HCT116 (cell line): ENCODE results near the gene PCP4. TPM values are rescaled to one million over a fixed set of nuclear protein-coding genes. Genes with fewer than 3 reads are reported as not detected.

Experiments
- ATAC-seq: fragments of 200-7000 bp; cut with Tn5 transposase; 2 replicates; pipeline ENCODE4 v1.9.1; 2020; ENCODE audit warnings: mild to moderate bottlenecking, moderate library complexity
- BruUV-seq: library from RNA; stranded (reverse); fragments of 400-500 nt; replicated peaks from 2 replicates; lab custom pipeline; 2021; lab: Mats Ljungman, UMichigan
- CTCF ChIA-PET: fragments of 300-600 bp; sonication (Branson Sonifier 250); formaldehyde crosslinking; loops from one replicate; lab custom pipeline; 2021; ENCODE audit warnings: antibody characterized with exemption; lab: Charles Lee
- POLR2A ChIA-PET: fragments of 300-600, 350-600 bp; sonication (Branson Sonifier 250); formaldehyde crosslinking; loops from one replicate; lab custom pipeline; 2021; ENCODE audit warnings: antibody characterized with exemption; lab: Charles Lee
- RAD21 ChIA-PET, 2 experiments: fragments of 300-600 bp; sonication (Branson Sonifier 250); formaldehyde crosslinking; loops; one replicate each; lab custom pipeline; 2023; ENCODE audit warnings: low total read pairs in 2 of 2; ENCODE audit not compliant: uncharacterized antibody in 2 of 2, unreplicated experiment in 2 of 2, low non-redundant PET in 1 of 2; lab: Charles Lee
- DNase-seq: peaks from one replicate; pipeline ENCODE4 v3.0.0-alpha.2; 2010; ENCODE audit warnings: low read depth, low spot score
- H2AFZ ChIP-seq: fragments of 200-600 bp; shearing (Covaris generic), sonication (generic); 2 replicates; pipeline ENCODE4 v1.6.1; 2017; ENCODE audit warnings: low read depth, mixed run types, mixed read lengths, antibody characterized with exemption, low read length; ENCODE audit not compliant: poor library complexity, severe bottlenecking
- H3K27ac ChIP-seq: 2 replicates; pipeline ENCODE4 v1.5.1; 2012; ENCODE audit warnings: low read depth, low read length
- H3K27me3 ChIP-seq: fragments of 200-600 bp; sonication (generic); 2 replicates; pipeline ENCODE4 v1.6.1; 2016; ENCODE audit warnings: mixed run types, low read length, mixed read lengths; ENCODE audit not compliant: insufficient read depth
- H3K36me3 ChIP-seq, 2 experiments: fragments of 200-500 bp in 1 of 2; fragments of 200-600 bp in 1 of 2; sonication (Bioruptor generic) in 1 of 2; sonication (generic) in 1 of 2; 2 replicates each; pipeline versions ENCODE4 v1.5.1 to v1.6.1; 2014 to 2016; ENCODE audit warnings: low read length in 2 of 2, inconsistent platforms in 1 of 2, mixed read lengths in 1 of 2, mixed run types in 1 of 2; ENCODE audit not compliant: insufficient read depth in 2 of 2, control insufficient read depth in 1 of 2
- H3K4me1 ChIP-seq, 2 experiments: fragments of 200-600 bp in 1 of 2; sonication (generic) in 1 of 2; 2 replicates each; pipeline versions ENCODE4 v1.5.1 to v1.6.1; 2012 to 2017; ENCODE audit warnings: low read length in 2 of 2, inconsistent platforms in 1 of 2, mild to moderate bottlenecking in 1 of 2, mixed read lengths in 1 of 2, mixed run types in 1 of 2, moderate library complexity in 1 of 2; ENCODE audit not compliant: insufficient read depth in 2 of 2, control insufficient read depth in 1 of 2
- H3K4me2 ChIP-seq: fragments of 200-600 bp; sonication (generic); 2 replicates; pipeline ENCODE4 v1.6.1; 2017; ENCODE audit warnings: mixed run types, low read length, mixed read lengths
- H3K4me3 ChIP-seq, 2 experiments: fragments of 200-600 bp in 1 of 2; sonication (generic) in 1 of 2; replicated peaks in 1 of 2; 2 replicates each; pipeline ENCODE4 v1.5.1; 2011 to 2016; ENCODE audit warnings: low read length in 2 of 2, control low read depth in 1 of 2, low read depth in 1 of 2, mild to moderate bottlenecking in 1 of 2, mixed read lengths in 1 of 2, mixed run types in 1 of 2
- H3K79me2 ChIP-seq: fragments of 200-600 bp; sonication (generic); 2 replicates; pipeline ENCODE4 v1.6.1; 2017; ENCODE audit warnings: mild to moderate bottlenecking, mixed run types, low read length, moderate library complexity, mixed read lengths; ENCODE audit not compliant: insufficient read depth
- H3K9ac ChIP-seq: fragments of 200-600 bp; sonication (generic); 2 replicates; pipeline ENCODE4 v1.6.1; 2016; ENCODE audit warnings: low read length, mixed read lengths
- H3K9me2 ChIP-seq: fragments of 200-600 bp; sonication (generic), shearing (Covaris generic); 2 replicates; pipeline ENCODE4 v1.6.1; 2017; ENCODE audit warnings: mixed run types, mild to moderate bottlenecking, moderate library complexity; ENCODE audit not compliant: insufficient read depth
- H3K9me3 ChIP-seq, 2 experiments: fragments of 200-500 bp in 1 of 2; fragments of 200-600 bp in 1 of 2; sonication (Bioruptor generic) in 1 of 2; sonication (generic) in 1 of 2; 2 replicates each; pipeline ENCODE4 v1.6.1; 2014 to 2017; ENCODE audit warnings: low read length in 2 of 2, mixed read lengths in 2 of 2, inconsistent platforms in 1 of 2, low read depth in 1 of 2, mild to moderate bottlenecking in 1 of 2, mixed run types in 1 of 2, moderate library complexity in 1 of 2; ENCODE audit not compliant: control insufficient read depth in 1 of 2, insufficient read depth in 1 of 2
- H4K20me1 ChIP-seq: fragments of 200-600 bp; sonication (generic), shearing (Covaris generic); 2 replicates; pipeline ENCODE4 v1.6.1; 2017; ENCODE audit warnings: mixed run types, mild to moderate bottlenecking, moderate library complexity; ENCODE audit not compliant: insufficient read depth
- CBX3 ChIP-seq: IDR thresholded peaks from 2 replicates; pipeline ENCODE4 v1.6.1; 2012; ENCODE audit warnings: low read depth
- EZH2 ChIP-seq: fragments of 200-600 bp; sonication (generic); IDR thresholded peaks from 2 replicates; pipeline ENCODE4 v1.6.1; 2017; ENCODE audit warnings: antibody characterized with exemption, mixed run types
- POLR2AphosphoS5 ChIP-seq: IDR thresholded peaks from 2 replicates; pipeline ENCODE4 v1.6.1; 2011; ENCODE audit warnings: mild to moderate bottlenecking, low read depth, low read length, moderate library complexity
- RAD21 ChIP-seq: IDR thresholded peaks from 2 replicates; pipeline ENCODE4 v1.6.1; 2012; ENCODE audit warnings: low read depth, mild to moderate bottlenecking
- SP1 ChIP-seq: IDR thresholded peaks from 2 replicates; pipeline ENCODE4 v1.6.1; 2012; ENCODE audit warnings: low read depth
- intact Hi-C: fragments of 100-400 bp; cut with micrococcal nuclease; formaldehyde crosslinking; loops from 2 replicates; pipeline ENCODE4 v1.10.0; 2022
- total RNA-seq: library from RNA; stranded (reverse); gene quantifications from one replicate; pipeline ENCODE4 v1.2.1, GENCODE V29; 2021; ENCODE audit not compliant: unreplicated experiment

Gene PCP4
- total RNA-seq, 1 experiment from 2014 or later, result not detected

GRCh38 chr21:39860600-39860999 is 6.6 kb upstream of the PCP4 start:
- Histone ChIP-seq H2AFZ (no peak overlapping the region), H3K36me3 (no peaks in the 10 kb centered on the region), H4K20me1 (no peaks in the 10 kb centered on the region), H3K27ac (no peak overlapping the region), H3K9me3 (no peaks in the 10 kb centered on the region), H3K9ac (no peak overlapping the region), H3K27me3 (no peaks in the 10 kb centered on the region), H3K4me3 (no peak overlapping the region), H3K4me1 (no peaks in the 10 kb centered on the region), H3K9me2 (no peaks in the 10 kb centered on the region), H3K79me2 (no peaks in the 10 kb centered on the region), H3K4me2 (no peak overlapping the region)
- TF ChIP-seq SP1, result no peak
- no peak for TF ChIP-seq RAD21
- no peak for TF ChIP-seq CBX3
- CTCF ChIA-PET, result no interaction called here
- intact Hi-C loops, result no loop called here
- ATAC-seq (no peak), DNase-seq (no peak)
- BruUV-seq, result no TSS peak
- POLR2A ChIA-PET, result no interaction called here
- RAD21 ChIA-PET, result no interaction called here

DNA sequence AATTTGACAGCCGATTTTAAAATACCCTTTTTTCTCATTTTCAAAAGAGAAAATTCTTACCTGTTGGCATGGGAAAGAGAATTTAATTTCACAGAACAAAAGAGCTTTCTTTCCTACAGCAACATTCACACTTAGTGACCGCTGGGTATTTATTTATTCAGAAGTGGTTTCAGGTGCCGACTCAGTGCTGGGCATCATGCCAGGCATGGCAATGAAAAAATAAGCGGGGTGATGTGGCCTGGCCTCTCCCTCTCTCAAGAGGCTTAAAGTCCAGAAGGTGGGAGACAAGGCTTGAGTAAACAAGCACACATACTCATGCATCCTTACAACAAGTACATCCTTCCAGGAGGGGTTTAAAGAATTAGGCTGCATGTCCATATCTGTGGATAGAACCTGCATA is 4.1 kb upstream of the PCP4 start:
- H3K9me3 ChIP-seq, result no peaks in the 10 kb centered on the region
- no peaks in the 10 kb centered on the region for H3K9me2 ChIP-seq
- no peak overlapping the region for H3K4me2 ChIP-seq
- RAD21 ChIA-PET, result no interaction called here
- no peaks in the 10 kb centered on the region for H4K20me1 ChIP-seq
- no peaks in the 10 kb centered on the region for H3K36me3 ChIP-seq
- ATAC-seq, result no peak
- H2AFZ ChIP-seq, result no peak overlapping the region
- TF ChIP-seq POLR2AphosphoS5, result no peak
- no peak for TF ChIP-seq SP1
- TF ChIP-seq EZH2, result no peak
- TF ChIP-seq, all 23 proteins: peak for 0
- intact Hi-C loops, result no loop called here
- POLR2A ChIA-PET, result no interaction called here
- no TSS peak for BruUV-seq
- no peaks in the 10 kb centered on the region for H3K79me2 ChIP-seq
- H3K27ac ChIP-seq, result no peak overlapping the region
- no peak for DNase-seq
- no peaks in the 10 kb centered on the region for H3K4me1 ChIP-seq
- no peaks in the 10 kb centered on the region for H3K27me3 ChIP-seq
- no peak overlapping the region for H3K9ac ChIP-seq
- H3K4me3 ChIP-seq, result no peak overlapping the region
- CTCF ChIA-PET, result no interaction called here
